ENCODE data around the gene NMRK1.

The NMRK1 gene

GRCh38 chr9:75087289-75087823 lies 599 bp downstream of the NMRK1 start:
- DNase-seq = peak; percentile 64
- no peak for TF ChIP-seq POLR2A (IDR thresholded peaks at IDR 0.05; ENCODE audit: low read length)
- TF ChIP-seq GATA1 (IDR thresholded peaks at IDR 0.05; ENCODE audit: low read depth, low read length) = no peak

GRCh38 chr9:75086541-75087288 lies 1.2 kb downstream of the NMRK1 start:
- TF ChIP-seq GATA1 (IDR thresholded peaks at IDR 0.05; ENCODE audit: low read depth, low read length) = no peak
- TF ChIP-seq POLR2A (IDR thresholded peaks at IDR 0.05; ENCODE audit: low read length) = no peak
- peak in 1 of 2 experiments; percentile 5 for DNase-seq

GRCh38 chr9:75085640-75086039 lies 2.3 kb downstream of the NMRK1 start:
- peak; percentile 12 to 21 for DNase-seq
- TF ChIP-seq GATA1 (IDR thresholded peaks at IDR 0.05; ENCODE audit: low read depth, low read length) (no peak), POLR2A (IDR thresholded peaks at IDR 0.05; ENCODE audit: low read length) (no peak)

- TF ChIP-seq POLR2A (IDR thresholded peaks at IDR 0.05; ENCODE audit: low read length) (no peak), GATA1 (IDR thresholded peaks at IDR 0.05; ENCODE audit: low read depth, low read length) (no peak)
- DNase-seq = peak in 1 of 2 experiments; percentile 5
Measured at GRCh38 chr9:75084081-75084672, 3.8 kb downstream of the NMRK1 start.

GRCh38 chr9:75083188-75083970 lies 4.6 kb downstream of the NMRK1 start:
- TF ChIP-seq GATA1 (IDR thresholded peaks at IDR 0.05; ENCODE audit: low read depth, low read length) = no peak
- no peak for TF ChIP-seq POLR2A (IDR thresholded peaks at IDR 0.05; ENCODE audit: low read length)
- DNase-seq = peak in 1 of 2 experiments; percentile 11

GRCh38 chr9:75081632-75082031 lies 6.3 kb downstream of the NMRK1 start:
- TF ChIP-seq POLR2A (IDR thresholded peaks at IDR 0.05; ENCODE audit: low read length) (no peak), GATA1 (IDR thresholded peaks at IDR 0.05; ENCODE audit: low read depth, low read length) (no peak)
- no peak for DNase-seq

- DNase-seq = peak in 1 of 2 experiments; percentile 23
- no peak for TF ChIP-seq POLR2A (IDR thresholded peaks at IDR 0.05; ENCODE audit: low read length)
- no peak for TF ChIP-seq GATA1 (IDR thresholded peaks at IDR 0.05; ENCODE audit: low read depth, low read length)
Measured at GRCh38 chr9:75072895-75073294, 15.1 kb downstream of the NMRK1 start.

GRCh38 chr9:75071530-75072122 lies 16.3 kb downstream of the NMRK1 start:
- no peak for DNase-seq
- TF ChIP-seq GATA1 (IDR thresholded peaks at IDR 0.05; ENCODE audit: low read depth, low read length) = no peak
- no peak for TF ChIP-seq POLR2A (IDR thresholded peaks at IDR 0.05; ENCODE audit: low read length)

- TF ChIP-seq POLR2A (IDR thresholded peaks at IDR 0.05; ENCODE audit: low read length) (no peak), GATA1 (IDR thresholded peaks at IDR 0.05; ENCODE audit: low read depth, low read length) (no peak)
- no peak for DNase-seq
Measured at GRCh38 chr9:75069171-75069570, 18.8 kb downstream of the NMRK1 start.

GRCh38 chr9:75067894-75068293 lies 20.1 kb downstream of the NMRK1 start:
- DNase-seq = no peak
- TF ChIP-seq GATA1 (IDR thresholded peaks at IDR 0.05; ENCODE audit: low read depth, low read length) (no peak), POLR2A (IDR thresholded peaks at IDR 0.05; ENCODE audit: low read length) (no peak)

GRCh38 chr9:75065510-75065909 lies 22.4 kb downstream of the NMRK1 start:
- DNase-seq = no peak
- TF ChIP-seq POLR2A (IDR thresholded peaks at IDR 0.05; ENCODE audit: low read length) = no peak
- no peak for TF ChIP-seq GATA1 (IDR thresholded peaks at IDR 0.05; ENCODE audit: low read depth, low read length)

- no peak for DNase-seq
Measured at GRCh38 chr9:75064307-75065025, 23.5 kb downstream of the NMRK1 start.

More at GRCh38 chr9:75064307-75065025, 23.5 kb downstream of the NMRK1 start:
- TF ChIP-seq POLR2A (IDR thresholded peaks at IDR 0.05; ENCODE audit: low read length) = no peak

Data from erythroblast (primary cell).